Measurements from ENCODE around the gene LDLRAD2. TPM values are rescaled to one million over a fixed set of nuclear protein-coding genes. Genes with fewer than 3 reads are reported as not detected.
A peak's percentile ranks its signal among the peaks of the same experiment; 100 is the strongest.

Gene LDLRAD2
- total RNA-seq, 1 donor from 2014 or later: not detected

- DNase-seq (ENCODE audit: extremely low read depth, low read depth, low spot score): no peak
These were observed 46.0 kb downstream of the LDLRAD2 start for GRCh38 chr1:21857840-21858670.

GRCh38 chr1:21859669-21860179 is 47.7 kb downstream of the LDLRAD2 start:
- DNase-seq (ENCODE audit: extremely low read depth, low read depth, low spot score): no peak

- DNase-seq (ENCODE audit: extremely low read depth, low read depth, low spot score): no peak
These were observed 48.9 kb downstream of the LDLRAD2 start for GRCh38 chr1:21860971-21861370.

- no peak for DNase-seq (ENCODE audit: extremely low read depth, low read depth, low spot score)
These were observed 49.8 kb downstream of the LDLRAD2 start for GRCh38 chr1:21861602-21862429.

DNA sequence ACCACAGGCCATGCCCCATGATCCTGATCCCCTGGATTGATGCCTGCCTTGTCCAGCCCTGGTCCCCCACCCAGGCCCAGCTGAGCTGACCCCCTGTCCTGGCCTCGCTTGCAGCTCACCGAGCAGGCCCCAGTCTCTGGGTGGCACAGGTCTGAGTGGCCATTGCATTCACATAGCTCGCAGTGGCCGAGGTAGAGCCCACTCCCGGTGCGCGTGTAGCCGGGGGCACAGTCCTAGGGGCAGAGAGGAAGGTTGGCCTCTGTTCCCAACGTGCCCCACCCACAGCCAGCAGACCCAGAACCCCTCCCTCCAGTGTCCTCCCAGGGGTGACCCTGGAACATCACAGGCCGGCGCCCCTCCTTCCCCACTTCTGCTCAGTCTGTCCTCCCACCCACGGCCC is 51.9 kb downstream of the LDLRAD2 start:
- no peak for DNase-seq (ENCODE audit: extremely low read depth, low read depth, low spot score)

DNA sequence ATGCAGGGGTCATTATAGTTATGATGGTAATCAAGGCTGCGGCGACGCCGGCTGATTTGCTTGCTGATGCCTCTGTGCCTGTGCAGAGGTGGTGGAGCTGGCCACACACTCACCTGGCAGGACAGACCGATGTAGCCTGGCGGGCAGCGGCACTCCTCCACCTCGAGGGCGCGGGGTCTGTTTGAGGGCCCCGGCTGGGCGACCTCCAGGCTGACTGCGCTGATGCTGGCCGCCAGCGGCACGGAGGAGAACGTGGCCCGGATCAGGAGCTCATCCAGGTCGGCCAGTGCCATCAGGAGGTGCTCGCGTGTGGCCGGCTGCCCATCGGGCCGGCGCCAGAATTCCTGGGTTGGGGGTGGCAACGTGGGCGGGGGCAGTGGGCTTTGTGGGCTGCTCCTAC is 52.7 kb downstream of the LDLRAD2 start:
- no peak for DNase-seq (ENCODE audit: extremely low read depth, low read depth, low spot score)

DNA sequence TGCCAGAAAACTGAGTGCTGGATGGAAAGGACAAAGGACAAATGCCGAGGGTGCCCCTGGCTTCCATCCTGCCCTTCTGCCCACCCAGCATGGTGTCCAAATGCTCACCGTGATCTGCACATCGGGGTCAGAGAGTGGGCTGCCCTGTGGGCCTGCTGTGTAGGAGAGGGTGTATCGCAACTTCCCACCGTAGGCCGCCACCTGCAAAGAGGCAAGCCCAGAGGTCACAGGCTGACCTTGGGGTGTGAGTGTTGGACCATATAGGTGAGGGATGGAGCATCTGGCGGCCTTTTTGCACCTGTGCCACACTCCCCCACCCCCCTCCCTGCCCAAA is 53.5 kb downstream of the LDLRAD2 start:
- DNase-seq (ENCODE audit: extremely low read depth, low read depth, low spot score): no peak

- DNase-seq (ENCODE audit: extremely low read depth, low read depth, low spot score): no peak
These were observed 54.1 kb downstream of the LDLRAD2 start for GRCh38 chr1:21865943-21866706.

DNA sequence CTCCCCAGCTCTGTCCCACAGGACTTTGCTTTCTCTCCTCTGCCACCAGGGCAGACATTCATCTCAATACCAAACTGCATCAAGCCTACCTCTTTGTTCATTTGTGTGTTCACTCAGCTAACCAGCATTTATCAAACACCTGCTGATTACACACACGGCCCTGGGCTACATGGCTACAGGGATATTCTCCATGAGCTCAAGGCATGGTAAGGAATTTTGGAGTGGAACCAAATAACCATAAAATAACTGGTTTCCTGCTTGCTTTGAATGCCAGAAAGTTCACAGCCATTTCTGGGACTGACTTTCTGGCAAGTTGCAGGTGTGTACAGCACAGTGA is 54.6 kb downstream of the LDLRAD2 start:
- no peak for DNase-seq (ENCODE audit: extremely low read depth, low read depth, low spot score)

GRCh38 chr1:21867451-21867996 is 55.5 kb downstream of the LDLRAD2 start:
- DNase-seq (ENCODE audit: extremely low read depth, low read depth, low spot score): no peak

GRCh38 chr1:21868482-21868881 is 56.4 kb downstream of the LDLRAD2 start:
- no peak for DNase-seq (ENCODE audit: extremely low read depth, low read depth, low spot score)

DNA sequence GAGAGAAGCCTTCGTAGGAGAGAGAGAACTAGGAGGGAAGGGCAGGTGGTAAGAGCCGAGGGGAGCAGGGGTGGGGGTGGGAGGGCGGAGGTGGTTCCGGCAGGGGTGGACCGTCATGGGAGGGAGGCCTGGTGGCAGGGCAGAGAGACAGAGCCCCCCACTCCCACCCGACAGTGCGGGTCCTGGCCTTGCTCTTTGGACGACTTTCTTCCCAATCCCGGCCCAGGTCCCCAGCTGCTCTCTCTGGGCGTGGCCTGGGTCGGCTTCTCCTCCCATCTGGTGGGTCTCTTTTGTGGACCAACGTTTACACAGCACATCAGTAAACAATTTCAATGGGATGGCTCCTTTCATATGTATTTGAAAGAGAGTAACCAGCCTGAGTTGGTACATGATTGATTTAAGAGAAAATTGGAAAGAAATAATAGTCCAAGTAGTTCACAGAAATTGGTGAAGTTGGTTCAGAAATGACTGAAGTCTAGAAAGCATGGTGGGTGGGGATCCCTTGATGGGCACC is 56.9 kb downstream of the LDLRAD2 start:
- no peak for DNase-seq (ENCODE audit: extremely low read depth, low read depth, low spot score)

DNA sequence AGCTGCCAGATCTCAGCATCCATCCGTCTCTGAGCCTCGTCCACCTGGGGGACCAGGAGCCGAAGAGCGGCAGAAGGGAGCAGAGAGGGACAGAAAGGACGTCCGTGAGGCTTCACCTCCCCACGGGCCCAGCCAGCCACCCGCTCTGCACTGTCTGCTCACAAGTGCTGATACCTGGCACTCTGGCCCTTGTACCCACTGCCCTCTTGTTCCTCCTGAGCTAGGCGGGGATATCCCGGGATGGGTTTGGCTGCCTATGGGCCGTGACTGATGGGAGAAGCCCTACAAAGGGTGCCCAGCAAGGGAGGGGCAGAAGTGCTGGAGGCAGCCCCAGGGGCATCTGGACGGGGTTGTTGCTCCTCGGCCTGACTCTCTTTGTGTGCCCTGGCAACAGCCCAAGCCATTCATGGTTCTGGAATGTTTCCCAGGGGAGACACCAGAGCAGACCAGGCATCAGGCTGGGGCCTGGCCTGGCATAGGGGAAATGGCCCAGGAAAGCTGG is 57.6 kb downstream of the LDLRAD2 start:
- peak; percentile 34 for DNase-seq (ENCODE audit: extremely low read depth, low read depth, low spot score)

DNA sequence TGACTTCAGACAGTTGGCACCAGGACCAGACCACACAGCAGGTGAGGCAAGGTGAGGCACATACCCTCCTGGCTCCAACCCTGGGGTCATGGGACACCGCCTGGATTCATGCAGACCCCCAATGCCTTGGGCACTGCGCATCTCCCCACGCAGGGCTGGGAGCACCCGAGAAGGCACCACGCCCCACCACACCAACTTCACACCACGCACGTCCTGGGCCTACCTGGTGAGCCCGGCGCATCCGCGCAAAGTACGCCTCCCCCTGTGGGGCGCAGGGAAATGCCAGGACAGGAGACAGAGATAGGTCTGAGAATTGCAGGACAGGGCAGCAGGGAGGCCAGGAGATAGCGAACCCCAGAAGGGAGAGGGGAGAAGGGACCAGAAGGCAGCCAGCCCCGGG is 58.5 kb downstream of the LDLRAD2 start:
- no peak for DNase-seq (ENCODE audit: extremely low read depth, low read depth, low spot score)

DNA sequence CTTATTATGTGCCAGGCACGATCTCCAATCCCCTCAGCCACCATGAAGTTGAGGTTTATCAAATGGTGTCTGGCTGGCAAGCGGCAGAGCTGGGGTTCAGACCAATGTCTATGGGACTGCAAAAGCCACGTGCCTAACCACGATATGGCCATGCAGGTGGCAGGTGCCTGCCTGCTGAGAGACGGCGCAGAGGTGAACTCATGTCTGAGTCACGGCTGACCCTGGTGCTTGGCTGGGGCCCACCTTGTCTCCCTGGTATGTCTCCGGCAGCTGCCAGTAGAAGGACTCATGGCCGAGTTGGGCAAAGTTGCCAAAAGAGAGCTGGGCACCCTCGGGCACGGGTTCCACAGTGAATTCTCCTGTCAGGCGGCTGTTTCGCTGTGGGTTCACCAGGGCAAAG is 59.9 kb downstream of the LDLRAD2 start:
- no peak for DNase-seq (ENCODE audit: extremely low read depth, low read depth, low spot score)

GRCh38 chr1:21872445-21873079 is 60.5 kb downstream of the LDLRAD2 start:
- DNase-seq (ENCODE audit: extremely low read depth, low read depth, low spot score): no peak

- DNase-seq (ENCODE audit: extremely low read depth, low read depth, low spot score): no peak
These were observed 61.1 kb downstream of the LDLRAD2 start for GRCh38 chr1:21873174-21873573.

DNA sequence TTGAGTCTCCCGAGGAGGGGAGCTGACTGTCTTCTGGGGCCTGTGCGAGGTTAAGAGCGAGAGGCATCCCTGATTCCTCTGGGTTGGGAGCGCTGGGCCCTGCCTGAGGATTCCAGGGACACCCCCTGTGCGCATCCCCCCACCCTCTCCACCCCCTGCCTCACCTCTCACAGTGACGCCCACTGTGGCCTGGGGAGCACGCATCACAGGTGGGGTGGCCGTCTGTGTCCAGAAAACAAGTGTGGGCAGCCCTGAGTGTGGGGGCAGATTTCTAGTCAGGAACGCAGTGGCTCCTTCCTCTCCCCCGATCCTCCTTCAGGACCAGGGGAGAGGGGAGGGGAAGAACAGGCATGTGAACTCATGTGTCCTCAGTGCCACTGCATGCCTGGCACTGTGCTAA is 61.7 kb downstream of the LDLRAD2 start:
- DNase-seq (ENCODE audit: extremely low read depth, low read depth, low spot score): no peak

GRCh38 chr1:21874328-21874727 is 62.3 kb downstream of the LDLRAD2 start:
- no peak for DNase-seq (ENCODE audit: extremely low read depth, low read depth, low spot score)
